ENCODE measurements around the gene RASAL3.

The RASAL3 gene

GRCh38 chr19:15445807-15446376, 18.5 kb downstream of the RASAL3 start:
- peaks cover 26% of the 10 kb centered on the region for H3K4me1 Mint-ChIP-seq

GRCh38 chr19:15445227-15445605, 19.1 kb downstream of the RASAL3 start:
- H3K4me1 Mint-ChIP-seq = peaks cover 20% of the 10 kb centered on the region
- peaks cover under 1% of the 10 kb centered on the region for H3K36me3 Mint-ChIP-seq
- H3K9me3 Mint-ChIP-seq = no peaks in the 10 kb centered on the region
- no peak overlapping the region for H3K4me3 Mint-ChIP-seq
- no peaks in the 10 kb centered on the region for H3K27me3 Mint-ChIP-seq
- no peak for ATAC-seq
- H3K27ac Mint-ChIP-seq = no peak overlapping the region

More at GRCh38 chr19:15445807-15446376, 18.5 kb downstream of the RASAL3 start:
- Mint-ChIP-seq H3K4me3 (no peak overlapping the region), H3K9me3 (peaks cover 4% of the 10 kb centered on the region), H3K36me3 (peaks cover 7% of the 10 kb centered on the region), H3K27ac (no peak overlapping the region), H3K27me3 (no peaks in the 10 kb centered on the region)
- ATAC-seq = no peak

- H3K36me3 Mint-ChIP-seq = no peaks in the 10 kb centered on the region
- H3K4me3 Mint-ChIP-seq = no peak overlapping the region
- H3K27me3 Mint-ChIP-seq = no peaks in the 10 kb centered on the region
- ATAC-seq = no peak
- H3K27ac Mint-ChIP-seq = no peak overlapping the region
- no peaks in the 10 kb centered on the region for H3K9me3 Mint-ChIP-seq
- H3K4me1 Mint-ChIP-seq = peaks cover 17% of the 10 kb centered on the region
Observed at GRCh38 chr19:15444505-15445226, 19.7 kb downstream of the RASAL3 start.

- H3K4me3 Mint-ChIP-seq = no peak overlapping the region
- H3K27ac Mint-ChIP-seq = no peak overlapping the region
- no peak for ATAC-seq
- peaks cover 13% of the 10 kb centered on the region for H3K4me1 Mint-ChIP-seq
- no peaks in the 10 kb centered on the region for H3K27me3 Mint-ChIP-seq
- H3K9me3 Mint-ChIP-seq = no peaks in the 10 kb centered on the region
- H3K36me3 Mint-ChIP-seq = no peaks in the 10 kb centered on the region
Observed at GRCh38 chr19:15443838-15444237, 20.5 kb downstream of the RASAL3 start.

GRCh38 chr19:15443325-15443724, 21.0 kb downstream of the RASAL3 start:
- Mint-ChIP-seq H3K4me3 (no peak overlapping the region), H3K9me3 (no peaks in the 10 kb centered on the region), H3K27ac (no peak overlapping the region), H3K4me1 (peaks cover 8% of the 10 kb centered on the region), H3K36me3 (no peaks in the 10 kb centered on the region), H3K27me3 (no peaks in the 10 kb centered on the region)
- ATAC-seq = no peak

GRCh38 chr19:15442142-15442920, 22.0 kb downstream of the RASAL3 start:
- H3K36me3 Mint-ChIP-seq = no peaks in the 10 kb centered on the region
- H3K4me1 Mint-ChIP-seq = peaks cover 6% of the 10 kb centered on the region
- no peaks in the 10 kb centered on the region for H3K9me3 Mint-ChIP-seq
- ATAC-seq = no peak
- H3K27ac Mint-ChIP-seq = no peak overlapping the region
- no peaks in the 10 kb centered on the region for H3K27me3 Mint-ChIP-seq
- no peak overlapping the region for H3K4me3 Mint-ChIP-seq

GRCh38 chr19:15441317-15441716, 23.0 kb downstream of the RASAL3 start:
- ATAC-seq = no peak

GRCh38 chr19:15439821-15440641, 24.3 kb downstream of the RASAL3 start:
- no peak for ATAC-seq
- no peak overlapping the region for H3K4me3 Mint-ChIP-seq
- no peaks in the 10 kb centered on the region for H3K27me3 Mint-ChIP-seq

More at GRCh38 chr19:15441317-15441716, 23.0 kb downstream of the RASAL3 start:
- H3K4me3 Mint-ChIP-seq = no peak overlapping the region
- H3K27ac Mint-ChIP-seq = no peak overlapping the region
- no peaks in the 10 kb centered on the region for H3K36me3 Mint-ChIP-seq
- no peaks in the 10 kb centered on the region for H3K9me3 Mint-ChIP-seq
- H3K4me1 Mint-ChIP-seq = peaks cover under 1% of the 10 kb centered on the region
- no peaks in the 10 kb centered on the region for H3K27me3 Mint-ChIP-seq

GRCh38 chr19:15439078-15439799, 25.1 kb downstream of the RASAL3 start:
- no peaks in the 10 kb centered on the region for H3K27me3 Mint-ChIP-seq
- no peaks in the 10 kb centered on the region for H3K36me3 Mint-ChIP-seq
- no peak overlapping the region for H3K27ac Mint-ChIP-seq
- no peaks in the 10 kb centered on the region for H3K9me3 Mint-ChIP-seq
- no peaks in the 10 kb centered on the region for H3K4me1 Mint-ChIP-seq
- H3K4me3 Mint-ChIP-seq = no peak overlapping the region
- no peak for ATAC-seq

More at GRCh38 chr19:15439821-15440641, 24.3 kb downstream of the RASAL3 start:
- H3K27ac Mint-ChIP-seq = no peak overlapping the region
- no peaks in the 10 kb centered on the region for H3K4me1 Mint-ChIP-seq
- H3K9me3 Mint-ChIP-seq = no peaks in the 10 kb centered on the region
- H3K36me3 Mint-ChIP-seq = no peaks in the 10 kb centered on the region

- no peak overlapping the region for H3K4me3 Mint-ChIP-seq
- no peaks in the 10 kb centered on the region for H3K36me3 Mint-ChIP-seq
- no peaks in the 10 kb centered on the region for H3K9me3 Mint-ChIP-seq
- no peaks in the 10 kb centered on the region for H3K27me3 Mint-ChIP-seq
- ATAC-seq = no peak
- H3K27ac Mint-ChIP-seq = no peak overlapping the region
- peaks cover 2% of the 10 kb centered on the region for H3K4me1 Mint-ChIP-seq
Observed at GRCh38 chr19:15438577-15438976, 25.8 kb downstream of the RASAL3 start.

- no peak overlapping the region for H3K27ac Mint-ChIP-seq
Observed at GRCh38 chr19:15438124-15438496, 26.2 kb downstream of the RASAL3 start.

GRCh38 chr19:15437355-15438123, 26.8 kb downstream of the RASAL3 start:
- Mint-ChIP-seq H3K4me3 (no peak overlapping the region), H3K4me1 (peaks cover 11% of the 10 kb centered on the region), H3K27ac (no peak overlapping the region), H3K27me3 (no peaks in the 10 kb centered on the region), H3K9me3 (no peaks in the 10 kb centered on the region), H3K36me3 (no peaks in the 10 kb centered on the region)
- no peak for ATAC-seq

More at GRCh38 chr19:15438124-15438496, 26.2 kb downstream of the RASAL3 start:
- Mint-ChIP-seq H3K27me3 (no peaks in the 10 kb centered on the region), H3K36me3 (no peaks in the 10 kb centered on the region), H3K9me3 (no peaks in the 10 kb centered on the region), H3K4me3 (no peak overlapping the region), H3K4me1 (peaks cover 7% of the 10 kb centered on the region)
- ATAC-seq = no peak

GRCh38 chr19:15436826-15437110, 27.6 kb downstream of the RASAL3 start:
- Mint-ChIP-seq H3K27ac (no peak overlapping the region), H3K4me1 (peaks cover 13% of the 10 kb centered on the region), H3K9me3 (no peaks in the 10 kb centered on the region), H3K27me3 (no peaks in the 10 kb centered on the region), H3K36me3 (no peaks in the 10 kb centered on the region), H3K4me3 (no peak overlapping the region)
- ATAC-seq = no peak

Data from stimulated activated memory B cell treated with anti-CD40 and anti-IgM and Interleukin-4, amounts not matched to agents 10 μg/mL and 1 μg/mL and 100 μg/mL, for 72 hours (primary cell).